ENCODE results near the gene MAP10. TPM values are rescaled to one million over a fixed set of nuclear protein-coding genes. Genes with fewer than 3 reads are reported as not detected.
A peak's percentile ranks its signal among the peaks of the same experiment; 100 is the strongest.

MAP10 gene
- total and polyA plus RNA-seq, 10 of the 15 experiments (the other 5 are each of a cell fraction or from before 2014, with no cell fraction given): 0.85 to 5.0 (median 4.3) TPM

DNA sequence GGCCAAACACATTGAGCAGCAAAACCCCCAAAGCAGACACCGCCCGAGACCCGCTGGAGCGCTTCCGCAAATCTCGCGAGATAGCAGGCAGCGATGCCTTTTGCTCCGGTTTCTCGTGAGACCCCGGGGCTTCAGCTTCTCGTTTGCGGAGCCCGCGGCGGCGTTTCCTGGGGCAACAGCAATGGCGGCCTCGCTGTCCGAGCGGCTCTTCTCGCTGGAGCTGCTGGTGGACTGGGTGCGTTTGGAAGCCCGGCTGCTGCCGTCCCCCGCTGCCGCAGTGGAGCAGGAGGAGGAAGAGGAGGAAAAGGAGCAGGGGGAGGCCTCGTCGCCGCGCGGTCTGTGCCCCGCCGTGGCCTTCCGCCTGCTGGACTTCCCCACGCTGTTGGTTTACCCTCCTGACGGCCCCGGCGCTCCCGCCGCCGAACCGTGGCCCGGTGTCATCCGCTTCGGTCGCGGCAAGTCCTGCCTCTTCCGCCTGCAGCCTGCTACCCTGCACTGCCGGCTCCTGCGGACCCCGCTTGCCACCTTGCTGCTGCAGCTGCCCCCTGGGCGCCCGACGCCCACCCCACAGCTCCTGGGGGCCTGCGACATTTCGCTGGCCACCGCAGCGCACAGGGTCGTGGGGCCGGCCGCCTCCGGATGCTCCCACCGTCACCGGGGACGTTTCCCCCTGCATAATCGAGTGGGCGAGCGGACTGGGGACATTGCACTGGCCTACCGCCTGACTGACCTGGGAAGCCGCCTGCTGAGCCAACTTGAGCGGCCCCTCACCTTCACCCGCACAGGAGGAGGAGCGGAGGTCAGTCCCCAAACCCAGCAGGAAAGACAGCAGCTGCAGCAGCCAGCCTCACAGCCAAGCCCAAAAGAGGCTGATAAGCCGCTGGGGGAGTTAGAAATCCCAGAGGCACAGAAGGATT lies at the start of gene MAP10 (continued):
- TF ChIP-seq POLR2AphosphoS2 (IDR thresholded peaks at IDR 0.05; ENCODE audit: low read depth, low read length): peak; percentile 66; the same call in 1 of the 2 replicates
- TF ChIP-seq, protein P1, sequence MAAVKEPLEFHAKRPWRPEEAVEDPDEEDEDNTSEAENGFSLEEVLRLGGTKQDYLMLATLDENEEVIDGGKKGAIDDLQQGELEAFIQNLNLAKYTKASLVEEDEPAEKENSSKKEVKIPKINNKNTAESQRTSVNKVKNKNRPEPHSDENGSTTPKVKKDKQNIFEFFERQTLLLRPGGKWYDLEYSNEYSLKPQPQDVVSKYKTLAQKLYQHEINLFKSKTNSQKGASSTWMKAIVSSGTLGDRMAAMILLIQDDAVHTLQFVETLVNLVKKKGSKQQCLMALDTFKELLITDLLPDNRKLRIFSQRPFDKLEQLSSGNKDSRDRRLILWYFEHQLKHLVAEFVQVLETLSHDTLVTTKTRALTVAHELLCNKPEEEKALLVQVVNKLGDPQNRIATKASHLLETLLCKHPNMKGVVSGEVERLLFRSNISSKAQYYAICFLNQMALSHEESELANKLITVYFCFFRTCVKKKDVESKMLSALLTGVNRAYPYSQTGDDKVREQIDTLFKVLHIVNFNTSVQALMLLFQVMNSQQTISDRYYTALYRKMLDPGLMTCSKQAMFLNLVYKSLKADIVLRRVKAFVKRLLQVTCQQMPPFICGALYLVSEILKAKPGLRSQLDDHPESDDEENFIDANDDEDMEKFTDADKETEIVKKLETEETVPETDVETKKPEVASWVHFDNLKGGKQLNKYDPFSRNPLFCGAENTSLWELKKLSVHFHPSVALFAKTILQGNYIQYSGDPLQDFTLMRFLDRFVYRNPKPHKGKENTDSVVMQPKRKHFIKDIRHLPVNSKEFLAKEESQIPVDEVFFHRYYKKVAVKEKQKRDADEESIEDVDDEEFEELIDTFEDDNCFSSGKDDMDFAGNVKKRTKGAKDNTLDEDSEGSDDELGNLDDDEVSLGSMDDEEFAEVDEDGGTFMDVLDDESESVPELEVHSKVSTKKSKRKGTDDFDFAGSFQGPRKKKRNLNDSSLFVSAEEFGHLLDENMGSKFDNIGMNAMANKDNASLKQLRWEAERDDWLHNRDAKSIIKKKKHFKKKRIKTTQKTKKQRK (IDR thresholded peaks at IDR 0.05; ENCODE audit: low read depth, low read length): no peak
- no peak; a peak in 1 of 4 replicates for TF ChIP-seq SRF (IDR thresholded peaks at IDR 0.05; ENCODE audit: low read depth in 2 of 2, low read length in 2 of 2)
- TF ChIP-seq, protein P2, sequence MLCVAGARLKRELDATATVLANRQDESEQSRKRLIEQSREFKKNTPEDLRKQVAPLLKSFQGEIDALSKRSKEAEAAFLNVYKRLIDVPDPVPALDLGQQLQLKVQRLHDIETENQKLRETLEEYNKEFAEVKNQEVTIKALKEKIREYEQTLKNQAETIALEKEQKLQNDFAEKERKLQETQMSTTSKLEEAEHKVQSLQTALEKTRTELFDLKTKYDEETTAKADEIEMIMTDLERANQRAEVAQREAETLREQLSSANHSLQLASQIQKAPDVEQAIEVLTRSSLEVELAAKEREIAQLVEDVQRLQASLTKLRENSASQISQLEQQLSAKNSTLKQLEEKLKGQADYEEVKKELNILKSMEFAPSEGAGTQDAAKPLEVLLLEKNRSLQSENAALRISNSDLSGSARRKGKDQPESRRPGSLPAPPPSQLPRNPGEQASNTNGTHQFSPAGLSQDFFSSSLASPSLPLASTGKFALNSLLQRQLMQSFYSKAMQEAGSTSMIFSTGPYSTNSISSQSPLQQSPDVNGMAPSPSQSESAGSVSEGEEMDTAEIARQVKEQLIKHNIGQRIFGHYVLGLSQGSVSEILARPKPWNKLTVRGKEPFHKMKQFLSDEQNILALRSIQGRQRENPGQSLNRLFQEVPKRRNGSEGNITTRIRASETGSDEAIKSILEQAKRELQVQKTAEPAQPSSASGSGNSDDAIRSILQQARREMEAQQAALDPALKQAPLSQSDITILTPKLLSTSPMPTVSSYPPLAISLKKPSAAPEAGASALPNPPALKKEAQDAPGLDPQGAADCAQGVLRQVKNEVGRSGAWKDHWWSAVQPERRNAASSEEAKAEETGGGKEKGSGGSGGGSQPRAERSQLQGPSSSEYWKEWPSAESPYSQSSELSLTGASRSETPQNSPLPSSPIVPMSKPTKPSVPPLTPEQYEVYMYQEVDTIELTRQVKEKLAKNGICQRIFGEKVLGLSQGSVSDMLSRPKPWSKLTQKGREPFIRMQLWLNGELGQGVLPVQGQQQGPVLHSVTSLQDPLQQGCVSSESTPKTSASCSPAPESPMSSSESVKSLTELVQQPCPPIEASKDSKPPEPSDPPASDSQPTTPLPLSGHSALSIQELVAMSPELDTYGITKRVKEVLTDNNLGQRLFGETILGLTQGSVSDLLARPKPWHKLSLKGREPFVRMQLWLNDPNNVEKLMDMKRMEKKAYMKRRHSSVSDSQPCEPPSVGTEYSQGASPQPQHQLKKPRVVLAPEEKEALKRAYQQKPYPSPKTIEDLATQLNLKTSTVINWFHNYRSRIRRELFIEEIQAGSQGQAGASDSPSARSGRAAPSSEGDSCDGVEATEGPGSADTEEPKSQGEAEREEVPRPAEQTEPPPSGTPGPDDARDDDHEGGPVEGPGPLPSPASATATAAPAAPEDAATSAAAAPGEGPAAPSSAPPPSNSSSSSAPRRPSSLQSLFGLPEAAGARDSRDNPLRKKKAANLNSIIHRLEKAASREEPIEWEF (IDR thresholded peaks at IDR 0.05; ENCODE audit: insufficient replicate concordance, low read depth, low read length): no peak
- TF ChIP-seq SP1 (IDR thresholded peaks at IDR 0.05; ENCODE audit: low read depth, low read length): no peak
- no peak for TF ChIP-seq EGR1 (IDR thresholded peaks at IDR 0.05; ENCODE audit: borderline replicate concordance in 1 of 2, low read depth in 2 of 2, low read length in 2 of 2)
- TF ChIP-seq, protein P3, sequence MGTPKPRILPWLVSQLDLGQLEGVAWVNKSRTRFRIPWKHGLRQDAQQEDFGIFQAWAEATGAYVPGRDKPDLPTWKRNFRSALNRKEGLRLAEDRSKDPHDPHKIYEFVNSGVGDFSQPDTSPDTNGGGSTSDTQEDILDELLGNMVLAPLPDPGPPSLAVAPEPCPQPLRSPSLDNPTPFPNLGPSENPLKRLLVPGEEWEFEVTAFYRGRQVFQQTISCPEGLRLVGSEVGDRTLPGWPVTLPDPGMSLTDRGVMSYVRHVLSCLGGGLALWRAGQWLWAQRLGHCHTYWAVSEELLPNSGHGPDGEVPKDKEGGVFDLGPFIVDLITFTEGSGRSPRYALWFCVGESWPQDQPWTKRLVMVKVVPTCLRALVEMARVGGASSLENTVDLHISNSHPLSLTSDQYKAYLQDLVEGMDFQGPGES (IDR thresholded peaks at IDR 0.05): no peak
- TF ChIP-seq, protein P4, sequence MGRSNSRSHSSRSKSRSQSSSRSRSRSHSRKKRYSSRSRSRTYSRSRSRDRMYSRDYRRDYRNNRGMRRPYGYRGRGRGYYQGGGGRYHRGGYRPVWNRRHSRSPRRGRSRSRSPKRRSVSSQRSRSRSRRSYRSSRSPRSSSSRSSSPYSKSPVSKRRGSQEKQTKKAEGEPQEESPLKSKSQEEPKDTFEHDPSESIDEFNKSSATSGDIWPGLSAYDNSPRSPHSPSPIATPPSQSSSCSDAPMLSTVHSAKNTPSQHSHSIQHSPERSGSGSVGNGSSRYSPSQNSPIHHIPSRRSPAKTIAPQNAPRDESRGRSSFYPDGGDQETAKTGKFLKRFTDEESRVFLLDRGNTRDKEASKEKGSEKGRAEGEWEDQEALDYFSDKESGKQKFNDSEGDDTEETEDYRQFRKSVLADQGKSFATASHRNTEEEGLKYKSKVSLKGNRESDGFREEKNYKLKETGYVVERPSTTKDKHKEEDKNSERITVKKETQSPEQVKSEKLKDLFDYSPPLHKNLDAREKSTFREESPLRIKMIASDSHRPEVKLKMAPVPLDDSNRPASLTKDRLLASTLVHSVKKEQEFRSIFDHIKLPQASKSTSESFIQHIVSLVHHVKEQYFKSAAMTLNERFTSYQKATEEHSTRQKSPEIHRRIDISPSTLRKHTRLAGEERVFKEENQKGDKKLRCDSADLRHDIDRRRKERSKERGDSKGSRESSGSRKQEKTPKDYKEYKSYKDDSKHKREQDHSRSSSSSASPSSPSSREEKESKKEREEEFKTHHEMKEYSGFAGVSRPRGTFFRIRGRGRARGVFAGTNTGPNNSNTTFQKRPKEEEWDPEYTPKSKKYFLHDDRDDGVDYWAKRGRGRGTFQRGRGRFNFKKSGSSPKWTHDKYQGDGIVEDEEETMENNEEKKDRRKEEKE (IDR thresholded peaks at IDR 0.05): no peak
- TF ChIP-seq, protein P5, sequence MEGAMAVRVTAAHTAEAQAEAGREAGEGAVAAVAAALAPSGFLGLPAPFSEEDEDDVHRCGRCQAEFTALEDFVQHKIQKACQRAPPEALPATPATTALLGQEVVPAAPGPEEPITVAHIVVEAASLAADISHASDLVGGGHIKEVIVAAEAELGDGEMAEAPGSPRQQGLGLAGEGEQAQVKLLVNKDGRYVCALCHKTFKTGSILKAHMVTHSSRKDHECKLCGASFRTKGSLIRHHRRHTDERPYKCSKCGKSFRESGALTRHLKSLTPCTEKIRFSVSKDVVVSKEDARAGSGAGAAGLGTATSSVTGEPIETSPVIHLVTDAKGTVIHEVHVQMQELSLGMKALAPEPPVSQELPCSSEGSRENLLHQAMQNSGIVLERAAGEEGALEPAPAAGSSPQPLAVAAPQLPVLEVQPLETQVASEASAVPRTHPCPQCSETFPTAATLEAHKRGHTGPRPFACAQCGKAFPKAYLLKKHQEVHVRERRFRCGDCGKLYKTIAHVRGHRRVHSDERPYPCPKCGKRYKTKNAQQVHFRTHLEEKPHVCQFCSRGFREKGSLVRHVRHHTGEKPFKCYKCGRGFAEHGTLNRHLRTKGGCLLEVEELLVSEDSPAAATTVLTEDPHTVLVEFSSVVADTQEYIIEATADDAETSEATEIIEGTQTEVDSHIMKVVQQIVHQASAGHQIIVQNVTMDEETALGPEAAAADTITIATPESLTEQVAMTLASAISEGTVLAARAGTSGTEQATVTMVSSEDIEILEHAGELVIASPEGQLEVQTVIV (IDR thresholded peaks at IDR 0.05; ENCODE audit: borderline replicate concordance, partially characterized antibody): no peak

Data from GM12878 (cell line).